Measurements from ENCODE around the gene IL3.

The IL3 gene

GRCh38 chr5:132065951-132066701 lies 5.7 kb downstream of the IL3 start:
- Histone ChIP-seq H3K27me3 (ENCODE audit: control insufficient read depth, insufficient read depth, low read length, poor library complexity, severe bottlenecking) (no peaks in the 10 kb centered on the region), H3K4me1 (ENCODE audit: control insufficient read depth, insufficient read depth, low read length) (no peaks in the 10 kb centered on the region), H3K4me3 (ENCODE audit: insufficient read depth, low read depth, low read length) (no peak overlapping the region), H3K27ac (ENCODE audit: insufficient read depth, low read depth, low read length, poor library complexity, severe bottlenecking) (no peak overlapping the region), H3K9me3 (ENCODE audit: control insufficient read depth, low read length) (no peaks in the 10 kb centered on the region), H3K36me3 (ENCODE audit: control insufficient read depth, insufficient read depth, low read length) (no peaks in the 10 kb centered on the region)
- 94% methylated on average over 13 of the region's 13 CpGs for WGBS, 2 experiments

- Histone ChIP-seq H3K27ac (ENCODE audit: insufficient read depth, low read depth, low read length, poor library complexity, severe bottlenecking) (no peak overlapping the region), H3K4me3 (ENCODE audit: insufficient read depth, low read depth, low read length) (no peak overlapping the region), H3K9me3 (ENCODE audit: control insufficient read depth, low read length) (no peaks in the 10 kb centered on the region), H3K27me3 (ENCODE audit: control insufficient read depth, insufficient read depth, low read length, poor library complexity, severe bottlenecking) (no peaks in the 10 kb centered on the region), H3K4me1 (ENCODE audit: control insufficient read depth, insufficient read depth, low read length) (no peaks in the 10 kb centered on the region), H3K36me3 (ENCODE audit: control insufficient read depth, insufficient read depth, low read length) (no peaks in the 10 kb centered on the region)
- WGBS, 2 experiments: 93% methylated on average over 4 of the region's 4 CpGs
Measured at GRCh38 chr5:132066871-132067270, 6.4 kb downstream of the IL3 start.

- WGBS, 2 experiments: 94% methylated on average over 11 of the region's 11 CpGs
Measured at GRCh38 chr5:132067451-132067850, 7.0 kb downstream of the IL3 start.

GRCh38 chr5:132067941-132068808 lies 7.7 kb downstream of the IL3 start:
- no peak overlapping the region for H3K4me3 ChIP-seq (ENCODE audit: insufficient read depth, low read depth, low read length)
- H3K36me3 ChIP-seq (ENCODE audit: control insufficient read depth, insufficient read depth, low read length): no peaks in the 10 kb centered on the region
- H3K27me3 ChIP-seq (ENCODE audit: control insufficient read depth, insufficient read depth, low read length, poor library complexity, severe bottlenecking): no peaks in the 10 kb centered on the region
- H3K4me1 ChIP-seq (ENCODE audit: control insufficient read depth, insufficient read depth, low read length): no peaks in the 10 kb centered on the region
- no peak overlapping the region for H3K27ac ChIP-seq (ENCODE audit: insufficient read depth, low read depth, low read length, poor library complexity, severe bottlenecking)
- 90 to 93% methylated on average over 13 of the region's 13 CpGs for WGBS, 2 experiments
- H3K9me3 ChIP-seq (ENCODE audit: control insufficient read depth, low read length): no peaks in the 10 kb centered on the region

More at GRCh38 chr5:132067451-132067850, 7.0 kb downstream of the IL3 start:
- Histone ChIP-seq H3K9me3 (ENCODE audit: control insufficient read depth, low read length) (no peaks in the 10 kb centered on the region), H3K4me3 (ENCODE audit: insufficient read depth, low read depth, low read length) (no peak overlapping the region), H3K4me1 (ENCODE audit: control insufficient read depth, insufficient read depth, low read length) (no peaks in the 10 kb centered on the region), H3K36me3 (ENCODE audit: control insufficient read depth, insufficient read depth, low read length) (no peaks in the 10 kb centered on the region), H3K27ac (ENCODE audit: insufficient read depth, low read depth, low read length, poor library complexity, severe bottlenecking) (no peak overlapping the region), H3K27me3 (ENCODE audit: control insufficient read depth, insufficient read depth, low read length, poor library complexity, severe bottlenecking) (no peaks in the 10 kb centered on the region)

GRCh38 chr5:132069561-132069960 lies 9.1 kb downstream of the IL3 start:
- WGBS, 2 experiments: 92 to 95% methylated on average over 10 of the region's 10 CpGs
- no peak overlapping the region for H3K4me3 ChIP-seq (ENCODE audit: insufficient read depth, low read depth, low read length)
- no peaks in the 10 kb centered on the region for H3K36me3 ChIP-seq (ENCODE audit: control insufficient read depth, insufficient read depth, low read length)
- no peaks in the 10 kb centered on the region for H3K4me1 ChIP-seq (ENCODE audit: control insufficient read depth, insufficient read depth, low read length)
- H3K27ac ChIP-seq (ENCODE audit: insufficient read depth, low read depth, low read length, poor library complexity, severe bottlenecking): no peak overlapping the region
- no peaks in the 10 kb centered on the region for H3K9me3 ChIP-seq (ENCODE audit: control insufficient read depth, low read length)
- H3K27me3 ChIP-seq (ENCODE audit: control insufficient read depth, insufficient read depth, low read length, poor library complexity, severe bottlenecking): no peaks in the 10 kb centered on the region

GRCh38 chr5:132069994-132070393 lies 9.5 kb downstream of the IL3 start:
- 90 to 93% methylated on average over 3 of the region's 3 CpGs for WGBS, 2 experiments
- H3K27me3 ChIP-seq (ENCODE audit: control insufficient read depth, insufficient read depth, low read length, poor library complexity, severe bottlenecking): no peaks in the 10 kb centered on the region

GRCh38 chr5:132070460-132071337 lies 10.2 kb downstream of the IL3 start:
- Histone ChIP-seq H3K4me1 (ENCODE audit: control insufficient read depth, insufficient read depth, low read length) (no peaks in the 10 kb centered on the region), H3K27ac (ENCODE audit: insufficient read depth, low read depth, low read length, poor library complexity, severe bottlenecking) (no peak overlapping the region), H3K4me3 (ENCODE audit: insufficient read depth, low read depth, low read length) (no peak overlapping the region), H3K36me3 (ENCODE audit: control insufficient read depth, insufficient read depth, low read length) (no peaks in the 10 kb centered on the region), H3K27me3 (ENCODE audit: control insufficient read depth, insufficient read depth, low read length, poor library complexity, severe bottlenecking) (no peaks in the 10 kb centered on the region), H3K9me3 (ENCODE audit: control insufficient read depth, low read length) (no peaks in the 10 kb centered on the region)
- WGBS, 2 experiments: 93% methylated on average over 13 of the region's 13 CpGs

More at GRCh38 chr5:132069994-132070393, 9.5 kb downstream of the IL3 start:
- H3K9me3 ChIP-seq (ENCODE audit: control insufficient read depth, low read length): no peaks in the 10 kb centered on the region
- no peak overlapping the region for H3K4me3 ChIP-seq (ENCODE audit: insufficient read depth, low read depth, low read length)
- H3K27ac ChIP-seq (ENCODE audit: insufficient read depth, low read depth, low read length, poor library complexity, severe bottlenecking): no peak overlapping the region
- H3K36me3 ChIP-seq (ENCODE audit: control insufficient read depth, insufficient read depth, low read length): no peaks in the 10 kb centered on the region
- no peaks in the 10 kb centered on the region for H3K4me1 ChIP-seq (ENCODE audit: control insufficient read depth, insufficient read depth, low read length)

GRCh38 chr5:132071338-132071707 lies 10.9 kb downstream of the IL3 start:
- H3K9me3 ChIP-seq (ENCODE audit: control insufficient read depth, low read length): no peaks in the 10 kb centered on the region
- WGBS, 2 experiments: 81 to 85% methylated on average over 2 of the region's 2 CpGs

GRCh38 chr5:132072070-132072469 lies 11.6 kb downstream of the IL3 start:
- Histone ChIP-seq H3K4me3 (ENCODE audit: insufficient read depth, low read depth, low read length) (no peak overlapping the region), H3K4me1 (ENCODE audit: control insufficient read depth, insufficient read depth, low read length) (no peaks in the 10 kb centered on the region), H3K27ac (ENCODE audit: insufficient read depth, low read depth, low read length, poor library complexity, severe bottlenecking) (no peak overlapping the region), H3K36me3 (ENCODE audit: control insufficient read depth, insufficient read depth, low read length) (no peaks in the 10 kb centered on the region), H3K9me3 (ENCODE audit: control insufficient read depth, low read length) (no peaks in the 10 kb centered on the region), H3K27me3 (ENCODE audit: control insufficient read depth, insufficient read depth, low read length, poor library complexity, severe bottlenecking) (no peaks in the 10 kb centered on the region)
- 92 to 97% methylated on average over 4 of the region's 4 CpGs for WGBS, 2 experiments

More at GRCh38 chr5:132071338-132071707, 10.9 kb downstream of the IL3 start:
- H3K27me3 ChIP-seq (ENCODE audit: control insufficient read depth, insufficient read depth, low read length, poor library complexity, severe bottlenecking): no peaks in the 10 kb centered on the region
- no peak overlapping the region for H3K27ac ChIP-seq (ENCODE audit: insufficient read depth, low read depth, low read length, poor library complexity, severe bottlenecking)
- no peaks in the 10 kb centered on the region for H3K36me3 ChIP-seq (ENCODE audit: control insufficient read depth, insufficient read depth, low read length)
- H3K4me3 ChIP-seq (ENCODE audit: insufficient read depth, low read depth, low read length): no peak overlapping the region
- no peaks in the 10 kb centered on the region for H3K4me1 ChIP-seq (ENCODE audit: control insufficient read depth, insufficient read depth, low read length)

Measured in ectodermal cell (in vitro differentiated cells).